Neural cell (in vitro differentiated cells): ENCODE results near the gene PPFIA1. TPM values are rescaled to one million over a fixed set of nuclear protein-coding genes. Genes with fewer than 3 reads are reported as not detected.

Experiments used
- H2AFZ ChIP-seq: fragments of 200-600, 300-800 bp; sonication (generic), shearing (Covaris generic); 2 replicates; pipeline ENCODE4 v1.6.0; 2014; ENCODE audit warnings: low read depth, mild to moderate bottlenecking, antibody characterized with exemption, low read length, moderate library complexity
- H3F3A ChIP-seq: fragments of 200-600 bp; shearing (Covaris generic); 2 replicates; pipeline ENCODE4 v1.6.1; 2016; ENCODE audit warnings: mild to moderate bottlenecking, moderate library complexity, mixed read lengths, antibody characterized with exemption, low read length; ENCODE audit not compliant: insufficient read depth, poor library complexity, severe bottlenecking
- H3K27ac ChIP-seq: fragments of 200-600, 300-800 bp; sonication (generic), shearing (Covaris generic); 2 replicates; pipeline ENCODE4 v1.5.1; 2014; ENCODE audit warnings: mild to moderate bottlenecking, low read length, moderate library complexity
- H3K27me3 ChIP-seq: fragments of 300-800, 200-600 bp; sonication (generic), shearing (Covaris generic); 2 replicates; pipeline ENCODE4 v1.6.0; 2014; ENCODE audit warnings: mild to moderate bottlenecking, low read depth, low read length, moderate library complexity; ENCODE audit not compliant: insufficient read depth
- H3K36me3 ChIP-seq: fragments of 300-800, 200-600 bp; sonication (generic), shearing (Covaris generic); 2 replicates; pipeline ENCODE4 v1.5.1; 2014; ENCODE audit warnings: mild to moderate bottlenecking, antibody characterized with exemption, low read length, moderate library complexity; ENCODE audit not compliant: insufficient read depth
- H3K4me2 ChIP-seq: fragments of 300-800, 200-600 bp; sonication (generic), shearing (Covaris generic); 2 replicates; pipeline ENCODE4 v1.6.0; 2014; ENCODE audit warnings: mild to moderate bottlenecking, low read length
- H3K4me3 ChIP-seq: fragments of 300-800, 200-600 bp; sonication (generic), shearing (Covaris generic); 2 replicates; pipeline ENCODE4 v1.5.1; 2014; ENCODE audit warnings: mild to moderate bottlenecking, low read length, moderate library complexity
- H3K79me2 ChIP-seq: fragments of 200-600 bp; shearing (Covaris generic); replicated peaks from 2 replicates; pipeline ENCODE4 v1.6.0; 2014; ENCODE audit warnings: mild to moderate bottlenecking, low read length, moderate library complexity; ENCODE audit not compliant: insufficient read depth
- H3K9ac ChIP-seq: fragments of 300-800, 200-600 bp; sonication (generic), shearing (Covaris generic); 2 replicates; pipeline ENCODE4 v1.6.1; 2016; ENCODE audit warnings: mild to moderate bottlenecking, low read length, mixed read lengths
- H3K9me2 ChIP-seq: fragments of 200-600 bp; shearing (Covaris generic); 2 replicates; pipeline ENCODE4 v1.6.1; 2016; ENCODE audit warnings: mild to moderate bottlenecking, low read length, mixed read lengths; ENCODE audit not compliant: insufficient read depth
- H3K9me3 ChIP-seq: fragments of 200-600, 300-800 bp; sonication (generic), shearing (Covaris generic); 2 replicates; pipeline ENCODE4 v1.6.1; 2016; ENCODE audit warnings: mild to moderate bottlenecking, mixed run types, low read length, moderate library complexity, mixed read lengths
- H4K20me1 ChIP-seq: fragments of 200-600 bp; shearing (Covaris generic); 2 replicates; pipeline ENCODE4 v1.6.1; 2016; ENCODE audit warnings: mild to moderate bottlenecking, mixed run types; ENCODE audit not compliant: insufficient read depth
- CTCF ChIP-seq: fragments of 450-650 bp; IDR thresholded peaks from 2 replicates; pipeline ENCODE4 v1.5.1; 2014; ENCODE audit warnings: antibody characterized with exemption, mild to moderate bottlenecking, moderate library complexity; ENCODE audit not compliant: poor library complexity, severe bottlenecking
- EP300 ChIP-seq: fragments of 450-650 bp; conservative IDR thresholded peaks from 2 replicates; pipeline ENCODE4 v1.6.1; 2014; ENCODE audit warnings: antibody characterized with exemption, mild to moderate bottlenecking, moderate library complexity; ENCODE audit not compliant: poor library complexity, severe bottlenecking
- EZH2 ChIP-seq: fragments of 200-600, 300-800 bp; shearing (Covaris generic), sonication (generic); IDR thresholded peaks from 2 replicates; pipeline ENCODE4 v1.6.1; 2014; ENCODE audit warnings: antibody characterized with exemption, low read length, borderline replicate concordance, mild to moderate bottlenecking; ENCODE audit not compliant: insufficient read depth, poor library complexity, severe bottlenecking
- MXI1 ChIP-seq: fragments of 450-650 bp; conservative IDR thresholded peaks from 2 replicates; pipeline ENCODE4 v1.6.1; 2014; ENCODE audit warnings: antibody characterized with exemption, mild to moderate bottlenecking; ENCODE audit not compliant: poor library complexity, severe bottlenecking
- POLR2AphosphoS5 ChIP-seq: IDR thresholded peaks from 2 replicates; pipeline ENCODE4 v1.6.1; 2012
- RAD21 ChIP-seq: fragments of 450-650 bp; conservative IDR thresholded peaks from 2 replicates; pipeline ENCODE4 v1.6.1; 2014; ENCODE audit warnings: antibody characterized with exemption, mild to moderate bottlenecking, moderate library complexity
- REST ChIP-seq: IDR thresholded peaks from 2 replicates; pipeline ENCODE4 v1.6.1; 2012; ENCODE audit warnings: borderline replicate concordance
- SMC3 ChIP-seq: fragments of 450-650 bp; conservative IDR thresholded peaks from 2 replicates; pipeline ENCODE4 v1.6.1; 2014; ENCODE audit warnings: antibody characterized with exemption, mild to moderate bottlenecking, moderate library complexity; ENCODE audit not compliant: poor library complexity
- TAF1 ChIP-seq: IDR thresholded peaks from 2 replicates; pipeline ENCODE4 v1.6.1; 2012; ENCODE audit warnings: low read depth
- polyA plus RNA-seq: library from polyadenylated mRNA; depleted of rRNA; stranded (reverse); fragments of >200 nt; gene quantifications from 2 replicates; pipeline ENCODE4 v1.2.3, GENCODE V29; 2014
- small RNA-seq, 3 experiments: library from RNA; depleted of rRNA; stranded (forward); fragments of <200 nt; gene quantifications; one replicate each; pipeline ENCODE3, GENCODE V24; 2012

Gene PPFIA1
- polyA plus RNA-seq, 1 donor from 2014 or later: 48.9 TPM

- H3K79me2 ChIP-seq: no peaks in the 10 kb centered on the region
- H3K9ac ChIP-seq: no peak overlapping the region
- H2AFZ ChIP-seq: no peak overlapping the region
- no peak overlapping the region for H3K27ac ChIP-seq
- no peak for TF ChIP-seq POLR2AphosphoS5
- TF ChIP-seq REST: no peak
- no peak for TF ChIP-seq EZH2
- no peak for TF ChIP-seq RAD21
- TF ChIP-seq MXI1: no peak
- TF ChIP-seq TAF1: no peak
- no peak for TF ChIP-seq EP300
- no peak for TF ChIP-seq CTCF
- no peak for TF ChIP-seq SMC3
- no peak overlapping the region for H3K4me3 ChIP-seq
- H3K9me2 ChIP-seq: no peaks in the 10 kb centered on the region
- no peaks in the 10 kb centered on the region for H4K20me1 ChIP-seq
- H3K36me3 ChIP-seq: peaks cover 5% of the 10 kb centered on the region
- no peaks in the 10 kb centered on the region for H3F3A ChIP-seq
- H3K4me2 ChIP-seq: no peak overlapping the region
- no peaks in the 10 kb centered on the region for H3K27me3 ChIP-seq
- H3K9me3 ChIP-seq: no peaks in the 10 kb centered on the region
Measured at GRCh38 chr11:70433526-70433925, 163.0 kb downstream of the PPFIA1 start.

Small RNAs within 50 kb of the gene (small RNA-seq; reads per million reads assigned to genes)
- 13.4 to 53.0 (median 17.3) reads per million in 3 experiments for gene MIR548K

Other genes starting within 250 kb of the PPFIA1 start
- not detected in 2 replicates for gene ANO1, start 192.4 kb upstream of the PPFIA1 start, polyA plus RNA-seq
- gene FADD, start 67.4 kb upstream of the PPFIA1 start, polyA plus RNA-seq: 23.1 and 25.5 TPM in 2 replicates
- 220 and 243 TPM in 2 replicates for gene CTTN, start 127.8 kb downstream of the PPFIA1 start, polyA plus RNA-seq